ENCODE data around the gene SEBOX. TPM values are rescaled to one million over a fixed set of nuclear protein-coding genes. Genes with fewer than 3 reads are reported as not detected.

The SEBOX gene
- total and polyA plus RNA-seq, 2 of the 8 experiments (the other 6 are each of a cell fraction or from before 2014, with no cell fraction given) = not detected

GRCh38 chr17:28344435-28344901 is 20.5 kb downstream of the SEBOX start:
- H3K4me3 ChIP-seq (ENCODE audit: extremely low read depth in 1 of 4, insufficient read depth in 2 of 4, low read depth in 3 of 4, low read length in 4 of 4) = no peak overlapping the region
- no peak overlapping the region for H4K5ac ChIP-seq (ENCODE audit: insufficient read length, low read depth, low read length)
- POLR2A ChIA-PET (ENCODE audit: partially characterized antibody) = interaction anchor here (1.0 to 9.7 kb wide), 5 partner anchors 9 to 42 kb away, joined by 3 to 92 read pairs (median 5); partner anchors contain the start of genes IFT20, POLDIP2 and TNFAIP1
- no peak overlapping the region for H3K4me2 ChIP-seq (ENCODE audit: insufficient read depth in 1 of 2, low read depth in 2 of 2, low read length in 2 of 2)
- no peak for TF ChIP-seq CBX8 (IDR thresholded peaks at IDR 0.05; ENCODE audit: borderline replicate concordance, low read depth, low read length)
- no peak for TF ChIP-seq POLR2AphosphoS5 (IDR thresholded peaks at IDR 0.05; ENCODE audit: low read depth, low read length)
- no peak for TF ChIP-seq FOSL1 (IDR thresholded peaks at IDR 0.05; ENCODE audit: insufficient read depth, low read depth, low read length)
- no peak for TF ChIP-seq SIRT6 (IDR thresholded peaks at IDR 0.05; ENCODE audit: low read length)
- no peak overlapping the region for H2BK20ac ChIP-seq (ENCODE audit: low read length)
- no peaks in the 10 kb centered on the region for H3K27me3 ChIP-seq (replicated peaks in 1 of 4; ENCODE audit: control insufficient read depth in 3 of 4, extremely low read depth in 1 of 4, insufficient read depth in 3 of 4, low read length in 3 of 4)
- H4K91ac ChIP-seq (replicated peaks; ENCODE audit: insufficient read length, low read length) = no peak overlapping the region
- H3K14ac ChIP-seq (ENCODE audit: insufficient read length) = no peak overlapping the region
- peaks cover 11 to 17% of the 10 kb centered on the region in 2 experiments for H4K20me1 ChIP-seq (replicated peaks in 1 of 2; ENCODE audit: control insufficient read depth in 1 of 2, insufficient read depth in 2 of 2, low read length in 2 of 2)
- no peak overlapping the region for H3K9ac ChIP-seq (replicated peaks in 1 of 4; ENCODE audit: extremely low read depth in 1 of 4, low read depth in 3 of 4, low read length in 3 of 4)
- no peak overlapping the region for H2AK5ac ChIP-seq (ENCODE audit: low read depth, low read length)
- no peak for DNase-seq (ENCODE audit: low read depth in 1 of 2, low spot score in 2 of 2)
- H2BK12ac ChIP-seq (ENCODE audit: low read depth, low read length) = no peak overlapping the region
- no peak for FAIRE-seq
- H2BK5ac ChIP-seq (ENCODE audit: low read depth, low read length) = no peak overlapping the region
- 92% methylated on average over 19 of the region's 19 CpGs; no CpG with 5 or more reads in 1 of the 2 experiments for WGBS, 2 experiments (ENCODE audit: extremely low coverage in 1 of 2, insufficient coverage in 1 of 2, insufficient read length in 1 of 2, insufficient replicate concordance in 2 of 2, low coverage in 1 of 2, low lambda C conversion rate in 2 of 2, missing lambda C conversion rate in 1 of 2)
- H3K23me2 ChIP-seq (ENCODE audit: low read depth, low read length) = no peaks in the 10 kb centered on the region
- H2AFZ ChIP-seq (ENCODE audit: low read length) = no peak overlapping the region
- H3K27ac ChIP-seq (ENCODE audit: low read depth, low read length) = no peak overlapping the region
- H2BK120ac ChIP-seq (replicated peaks; ENCODE audit: low read depth, low read length) = no peak overlapping the region
- H2BK15ac ChIP-seq (ENCODE audit: low read length) = no peak overlapping the region
- peaks cover 0 to 4% (median 0%) of the 10 kb centered on the region in 4 experiments; a peak in 3 of 7 replicates for H3K4me1 ChIP-seq (replicated peaks in 1 of 4; ENCODE audit: control insufficient read depth in 3 of 4, insufficient read depth in 4 of 4, low read length in 3 of 4)
- peaks cover 13 to 47% (median 35%) of the 10 kb centered on the region in 4 experiments for H3K36me3 ChIP-seq (ENCODE audit: control insufficient read depth in 2 of 4, insufficient read depth in 4 of 4, low read length in 3 of 4)
- no peak overlapping the region for H3K18ac ChIP-seq (ENCODE audit: extremely low read depth, low read length)
- H3K4ac ChIP-seq (replicated peaks; ENCODE audit: insufficient read length, low read depth, low read length) = no peak overlapping the region
- no peaks in the 10 kb centered on the region for H3K79me2 ChIP-seq (ENCODE audit: control insufficient read depth in 1 of 2, insufficient read depth in 2 of 2, low read length in 2 of 2)
- H3K56ac ChIP-seq (replicated peaks; ENCODE audit: insufficient read length, low read depth, low read length) = no peak overlapping the region
- no peak overlapping the region for H4K8ac ChIP-seq (ENCODE audit: extremely low read depth, insufficient read depth, low read length)
- no peak overlapping the region for H3K23ac ChIP-seq (ENCODE audit: insufficient read length)
- H3K79me1 ChIP-seq (ENCODE audit: low read depth, low read length) = no peaks in the 10 kb centered on the region
- no peaks in the 10 kb centered on the region for H3K9me3 ChIP-seq (ENCODE audit: insufficient read depth in 2 of 2, low read depth in 1 of 2, low read length in 1 of 2)
- CTCF ChIA-PET (ENCODE audit: partially characterized antibody) = interaction anchor here (1.0 kb wide), 1 partner anchor 9 kb away, joined by 3 read pairs; the partner anchor contains the start of gene TNFAIP1
